Large intestine (tissue), 3 donors: ENCODE data around the gene MFSD6. TPM values are rescaled to one million over a fixed set of nuclear protein-coding genes. Genes with fewer than 3 reads are reported as not detected.

Experiments used
- DNase-seq, 2 donors: peaks; one replicate each; pipeline versions ENCODE4 v3.0.0 to v3.0.0-alpha.2; 2013
- H3K27ac ChIP-seq: one replicate; pipeline ENCODE4 v1.5.1; 2013; ENCODE audit warnings: low read length
- H3K27me3 ChIP-seq: 2 replicates; pipeline ENCODE4 v1.6.1; 2013; ENCODE audit warnings: low read length; ENCODE audit not compliant: control insufficient read depth, insufficient read depth
- H3K36me3 ChIP-seq: 2 replicates; pipeline ENCODE4 v1.6.1; 2013; ENCODE audit warnings: low read length; ENCODE audit not compliant: control insufficient read depth, insufficient read depth
- H3K4me1 ChIP-seq: one replicate; pipeline ENCODE4 v1.6.1; 2013; ENCODE audit warnings: low read length; ENCODE audit not compliant: control insufficient read depth, insufficient read depth
- H3K4me3 ChIP-seq: one replicate; pipeline ENCODE4 v1.5.1; 2013; ENCODE audit warnings: low read length
- H3K9me3 ChIP-seq: one replicate; pipeline ENCODE4 v1.6.1; 2013; ENCODE audit warnings: mild to moderate bottlenecking, low read depth, low read length, moderate library complexity; ENCODE audit not compliant: control insufficient read depth
- WGBS: methylation state at CpG from one replicate; pipeline ENCODE4 v1.1.5; 2013; ENCODE audit warnings: low lambda C conversion rate; ENCODE audit not compliant: insufficient coverage; 5-methylcytosine and 5-hydroxymethylcytosine counted together
- polyA plus RNA-seq: library from polyadenylated mRNA; unstranded; fragments of 120-200 nt; gene quantifications from one replicate; pipeline ENCODE4 v1.2.1, GENCODE V29; 2013

The MFSD6 gene
- polyA plus RNA-seq, 1 donor = 21.8 TPM

DNA sequence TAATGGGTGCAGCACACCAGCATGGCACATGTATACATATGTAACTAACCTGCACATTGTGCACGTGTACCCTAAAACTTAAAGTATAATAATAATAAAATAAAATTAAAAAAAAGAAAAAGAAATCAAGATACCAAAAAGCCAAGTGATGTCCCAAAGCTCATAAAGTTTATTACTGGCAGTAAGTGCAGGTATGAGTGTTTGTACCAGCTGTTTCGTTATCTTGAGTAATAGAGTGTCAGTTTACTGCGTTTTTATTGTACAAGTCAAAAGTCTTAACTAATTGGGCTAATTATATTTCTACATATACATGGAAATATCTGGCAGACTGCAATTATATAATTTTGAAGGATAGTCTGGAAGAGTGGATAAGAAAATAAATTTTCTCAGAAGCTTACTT lies 41.8 kb downstream of the MFSD6 start:
- WGBS = 33% methylated on average over 2 of the region's 3 CpGs
- H3K4me3 ChIP-seq = no peak overlapping the region
- H3K4me1 ChIP-seq = no peaks in the 10 kb centered on the region
- peaks cover 2% of the 10 kb centered on the region for H3K9me3 ChIP-seq
- H3K27me3 ChIP-seq = no peaks in the 10 kb centered on the region
- no peak for DNase-seq
- H3K27ac ChIP-seq = no peak overlapping the region
- no peaks in the 10 kb centered on the region for H3K36me3 ChIP-seq

DNA sequence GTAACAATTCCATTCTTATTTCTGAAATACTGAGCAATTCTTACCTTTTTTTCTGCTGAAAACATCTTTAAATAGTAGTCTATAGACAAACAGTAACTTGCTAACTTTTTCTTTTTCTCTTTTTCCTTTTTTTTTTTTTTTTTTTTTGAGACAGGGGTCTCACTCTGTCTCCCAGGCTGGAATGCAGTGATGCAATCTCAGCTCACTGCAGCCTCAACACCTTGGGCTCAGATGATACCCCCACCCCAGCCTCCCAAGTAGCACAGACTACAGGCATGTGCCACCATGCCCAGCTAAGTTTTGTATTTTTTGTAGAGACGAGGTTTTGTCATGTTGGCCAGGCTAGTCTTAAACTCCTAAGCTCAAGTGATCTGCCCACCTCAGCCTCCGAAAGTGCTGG lies 42.2 kb downstream of the MFSD6 start:
- Histone ChIP-seq H3K27me3 (no peaks in the 10 kb centered on the region), H3K4me1 (no peaks in the 10 kb centered on the region), H3K27ac (no peak overlapping the region), H3K36me3 (no peaks in the 10 kb centered on the region), H3K4me3 (no peak overlapping the region), H3K9me3 (peaks cover 2% of the 10 kb centered on the region)
- WGBS = no CpG with 5 or more reads among the region's 2 CpGs
- no peak for DNase-seq

DNA sequence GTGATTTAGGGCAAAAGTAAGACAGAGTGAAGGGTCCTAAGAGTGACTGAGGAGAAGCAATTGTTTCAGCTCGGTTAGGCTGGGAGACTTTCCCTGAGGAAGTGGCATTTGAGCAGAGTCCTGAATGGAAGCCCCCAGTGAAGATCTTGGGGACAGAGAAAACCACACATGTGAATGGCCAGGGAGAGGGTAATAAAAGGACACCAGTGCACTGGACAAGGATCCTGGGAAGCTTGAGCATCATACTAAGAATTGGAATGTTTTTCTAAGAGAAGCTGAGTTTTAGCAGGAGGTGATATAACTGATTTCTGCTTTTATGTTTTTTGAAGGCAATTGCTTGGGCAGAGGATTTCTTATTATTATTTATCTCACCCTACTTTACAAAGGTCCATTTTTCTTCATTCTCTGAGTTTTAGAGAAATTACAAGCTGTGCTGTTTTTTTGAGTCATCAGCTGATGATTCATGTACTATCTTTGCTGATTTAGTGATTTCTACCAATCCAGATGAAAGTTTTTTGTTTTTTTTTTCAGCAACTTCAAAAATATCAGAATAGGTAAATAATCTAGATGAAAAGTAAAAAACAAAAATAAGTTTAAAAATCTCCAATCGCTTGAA lies 43.5 kb downstream of the MFSD6 start:
- 57% methylated on average over 1 of the region's 2 CpGs for WGBS
- H3K27ac ChIP-seq = no peak overlapping the region
- peaks cover 2% of the 10 kb centered on the region for H3K9me3 ChIP-seq
- H3K4me3 ChIP-seq = no peak overlapping the region
- H3K36me3 ChIP-seq = no peaks in the 10 kb centered on the region
- H3K4me1 ChIP-seq = no peaks in the 10 kb centered on the region
- H3K27me3 ChIP-seq = no peaks in the 10 kb centered on the region
- DNase-seq = no peak

DNA sequence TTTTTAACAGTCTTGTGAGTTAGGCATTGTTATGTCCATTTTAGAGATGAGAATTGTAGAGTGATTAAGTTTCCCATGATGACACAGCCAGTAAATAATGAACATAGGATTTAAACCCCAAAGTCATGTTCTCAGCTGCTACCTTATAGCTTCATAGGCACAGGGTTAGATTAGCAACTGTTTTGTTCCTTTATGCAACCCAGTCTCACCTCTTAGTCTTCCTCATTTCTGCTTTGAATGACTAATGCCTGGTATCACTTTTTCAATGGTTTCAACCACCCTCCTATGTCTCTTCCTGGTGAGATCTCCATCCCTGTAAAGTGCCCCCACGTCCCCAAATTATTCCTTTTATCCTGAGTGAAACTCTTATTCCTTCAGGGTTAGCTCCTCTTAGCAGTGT lies 44.3 kb downstream of the MFSD6 start:
- no CpG with 5 or more reads among the region's 1 CpG for WGBS
- H3K4me1 ChIP-seq = no peaks in the 10 kb centered on the region
- peaks cover 4% of the 10 kb centered on the region for H3K36me3 ChIP-seq
- DNase-seq = no peak
- H3K4me3 ChIP-seq = no peak overlapping the region
- H3K27ac ChIP-seq = no peak overlapping the region
- H3K9me3 ChIP-seq = peaks cover 2% of the 10 kb centered on the region
- H3K27me3 ChIP-seq = no peaks in the 10 kb centered on the region

DNA sequence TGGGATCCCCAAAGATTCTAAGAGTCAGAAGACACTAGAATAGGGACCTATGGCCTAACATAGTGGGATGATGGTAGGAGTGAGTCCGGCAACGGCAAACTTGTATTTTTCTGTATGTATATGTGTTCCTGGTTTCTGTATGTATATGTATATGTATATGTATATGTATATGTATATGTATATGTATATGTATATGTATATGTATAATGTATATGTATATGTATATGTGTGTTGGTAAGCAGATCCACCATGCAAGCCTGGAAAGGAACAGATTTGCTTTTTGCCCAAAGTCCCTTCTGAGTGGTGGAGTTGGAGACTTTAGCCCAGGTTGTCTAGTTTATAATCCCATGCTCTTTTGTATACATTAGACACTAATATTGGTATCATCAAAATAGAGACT lies 46.6 kb downstream of the MFSD6 start:
- no peak for DNase-seq
- Histone ChIP-seq H3K4me3 (no peak overlapping the region), H3K36me3 (peaks cover 4% of the 10 kb centered on the region), H3K27ac (no peak overlapping the region), H3K9me3 (peaks cover 2% of the 10 kb centered on the region), H3K4me1 (no peaks in the 10 kb centered on the region), H3K27me3 (no peaks in the 10 kb centered on the region)
- WGBS = no CpG with 5 or more reads among the region's 2 CpGs

DNA sequence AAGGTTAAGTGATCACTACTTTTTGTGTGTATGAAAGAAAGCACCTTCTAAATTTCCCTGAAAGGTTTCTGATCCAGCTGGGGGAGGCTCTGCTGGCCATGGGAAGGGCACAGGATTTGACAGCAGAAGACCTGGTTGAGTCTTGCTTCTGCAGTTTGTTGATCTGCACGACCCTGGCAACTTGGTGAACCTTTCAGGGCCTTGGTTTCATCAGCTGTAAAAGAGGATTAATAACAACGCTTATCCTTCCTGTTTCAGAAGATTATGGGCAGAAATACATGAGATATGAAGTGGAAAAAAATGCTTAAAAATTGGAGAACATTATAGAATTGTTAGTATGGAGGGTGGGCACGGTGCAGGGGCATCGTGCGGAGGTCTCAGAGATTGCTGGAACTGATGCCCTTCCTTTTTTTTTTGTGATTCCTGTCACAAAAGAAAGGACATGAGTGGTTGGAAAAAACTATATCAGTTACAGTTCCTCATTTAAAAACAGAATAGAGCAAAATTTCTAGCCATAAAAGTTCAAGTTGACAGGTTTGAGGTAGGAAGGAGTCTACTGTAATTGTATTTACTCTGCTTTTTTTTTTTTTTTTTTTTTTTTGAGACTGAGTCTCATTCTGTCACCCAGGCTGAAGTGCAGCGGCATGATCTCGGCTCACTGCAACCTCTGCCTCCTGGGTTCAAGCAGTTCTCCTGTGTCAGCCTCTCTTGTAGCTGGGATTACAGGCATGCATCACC lies 47.4 kb downstream of the MFSD6 start:
- peaks cover 2% of the 10 kb centered on the region for H3K9me3 ChIP-seq
- DNase-seq = no peak
- H3K27me3 ChIP-seq = no peaks in the 10 kb centered on the region
- H3K4me3 ChIP-seq = no peak overlapping the region
- no peaks in the 10 kb centered on the region for H3K4me1 ChIP-seq
- H3K36me3 ChIP-seq = peaks cover 4% of the 10 kb centered on the region
- H3K27ac ChIP-seq = no peak overlapping the region
- WGBS = 100% methylated on average over 1 of the region's 7 CpGs

DNA sequence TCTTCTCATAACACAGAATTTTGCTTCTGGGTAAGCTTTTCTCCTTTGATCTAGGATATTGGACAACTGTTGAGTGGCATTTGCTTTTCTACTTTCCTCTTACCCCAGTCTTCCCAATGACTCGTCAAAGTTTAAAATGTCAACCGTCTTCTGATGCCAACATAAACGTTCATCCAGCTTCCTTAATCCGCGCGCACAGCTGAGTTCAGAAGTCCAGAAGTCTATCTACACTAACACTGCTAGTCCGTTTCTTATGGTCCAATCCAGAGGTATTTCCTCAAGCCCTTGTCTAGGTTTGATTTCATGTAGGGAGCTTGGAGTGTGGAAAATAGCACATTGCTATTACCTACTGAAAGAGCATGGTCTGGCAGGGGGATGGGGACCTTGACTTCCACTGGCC lies 48.7 kb downstream of the MFSD6 start:
- peaks cover 4% of the 10 kb centered on the region for H3K36me3 ChIP-seq
- H3K9me3 ChIP-seq = peaks cover 2% of the 10 kb centered on the region
- DNase-seq = no peak
- no CpG with 5 or more reads among the region's 7 CpGs for WGBS
- no peaks in the 10 kb centered on the region for H3K4me1 ChIP-seq
- no peak overlapping the region for H3K4me3 ChIP-seq
- no peaks in the 10 kb centered on the region for H3K27me3 ChIP-seq
- no peak overlapping the region for H3K27ac ChIP-seq

DNA sequence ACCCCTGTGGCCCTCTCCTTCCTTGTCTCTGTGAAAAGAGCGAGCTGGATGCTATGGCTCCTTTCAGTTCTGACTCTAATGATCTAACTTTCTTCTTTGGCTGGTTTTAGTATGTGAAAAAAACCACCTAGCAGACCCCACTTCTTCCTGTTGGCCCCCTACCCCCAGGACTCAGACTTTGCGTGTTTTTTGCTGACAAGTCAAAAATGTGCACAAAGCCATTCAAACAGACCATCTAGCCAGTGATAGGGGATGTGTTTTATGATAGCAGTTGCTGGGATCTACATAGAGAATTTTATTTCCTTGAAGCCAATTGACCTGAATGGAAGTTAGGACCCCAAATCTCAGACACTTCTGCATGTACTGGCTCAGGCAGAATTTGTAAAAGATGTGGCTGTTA lies 49.1 kb downstream of the MFSD6 start:
- no CpG with 5 or more reads among the region's 2 CpGs for WGBS
- Histone ChIP-seq H3K36me3 (peaks cover 4% of the 10 kb centered on the region), H3K4me1 (no peaks in the 10 kb centered on the region), H3K27me3 (no peaks in the 10 kb centered on the region), H3K9me3 (peaks cover 2% of the 10 kb centered on the region), H3K4me3 (no peak overlapping the region), H3K27ac (no peak overlapping the region)
- no peak for DNase-seq

DNA sequence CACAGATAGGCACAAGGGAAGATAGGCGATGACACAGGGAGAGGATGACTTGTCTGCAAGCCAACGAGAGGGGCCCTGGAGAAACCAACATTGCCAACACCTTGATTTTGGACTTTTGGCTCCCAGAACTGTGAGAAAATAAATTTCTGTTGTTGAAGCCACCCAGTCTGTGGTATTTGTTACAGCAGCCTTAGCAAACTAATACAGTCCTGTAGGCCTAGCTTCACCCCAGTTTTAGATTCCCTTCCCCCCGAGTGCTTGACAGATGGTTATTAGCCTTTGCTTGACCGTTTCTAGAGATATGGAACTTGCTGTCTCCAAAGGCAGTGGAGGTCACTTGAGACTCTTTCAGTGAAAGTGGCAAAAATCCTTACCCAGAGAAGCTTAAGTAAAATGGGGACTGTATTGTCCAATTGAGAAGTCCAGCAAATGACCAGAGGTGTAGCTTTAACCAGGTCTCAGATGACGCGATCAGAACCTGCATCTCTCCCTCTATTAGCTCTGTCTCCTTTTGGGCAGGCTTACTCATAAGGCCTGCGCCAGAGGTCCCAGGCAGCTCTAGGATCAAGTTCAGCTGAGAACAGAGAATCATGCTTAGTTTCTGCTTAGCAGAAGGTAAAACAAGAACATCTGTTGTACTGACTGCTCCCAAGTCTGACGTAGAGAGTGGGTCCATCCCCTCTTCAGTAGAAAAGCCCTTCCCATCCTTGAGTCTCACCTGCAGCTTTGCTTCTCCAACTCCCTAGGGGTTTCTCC lies 50.4 kb downstream of the MFSD6 start:
- Histone ChIP-seq H3K27me3 (no peaks in the 10 kb centered on the region), H3K4me1 (no peaks in the 10 kb centered on the region), H3K27ac (no peak overlapping the region), H3K4me3 (no peak overlapping the region), H3K36me3 (peaks cover 4% of the 10 kb centered on the region), H3K9me3 (peaks cover 2% of the 10 kb centered on the region)
- no peak for DNase-seq
- WGBS = no CpG with 5 or more reads among the region's 8 CpGs

DNA sequence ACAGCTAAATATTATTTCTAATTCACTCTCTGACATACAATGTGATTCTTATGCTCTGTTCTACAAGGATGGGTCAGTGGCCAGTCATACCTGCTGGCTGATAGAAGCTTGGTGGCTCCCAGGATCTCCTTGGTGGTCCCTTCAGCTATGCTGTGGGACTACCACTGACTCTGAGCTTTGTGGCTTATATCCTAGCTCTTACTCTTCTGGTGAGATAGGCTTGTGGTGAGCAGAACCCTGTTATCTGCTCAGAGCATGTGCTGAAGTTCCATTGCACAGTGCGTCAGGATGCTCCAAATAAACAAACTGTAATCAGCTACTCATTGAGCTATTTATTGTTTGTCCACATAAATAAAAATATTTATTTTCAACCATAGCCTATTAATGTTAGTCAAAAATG lies 51.7 kb downstream of the MFSD6 start:
- H3K36me3 ChIP-seq = peaks cover 4% of the 10 kb centered on the region
- no peaks in the 10 kb centered on the region for H3K9me3 ChIP-seq
- H3K4me1 ChIP-seq = no peaks in the 10 kb centered on the region
- DNase-seq = no peak
- no peak overlapping the region for H3K4me3 ChIP-seq
- no peak overlapping the region for H3K27ac ChIP-seq
- H3K27me3 ChIP-seq = no peaks in the 10 kb centered on the region
- 83% methylated on average over 1 of the region's 1 CpG for WGBS
